NCI-H1694 (cell line): ENCODE measurements around the gene TLDC2.
"Not testable (repeated sequence)": the region's sequence is repeated elsewhere in the genome, so short reads cannot be mapped to it uniquely, and the experiment has no call there.

ENCODE experiments used
- DNase-seq: peaks from one replicate; lab custom pipeline; 2025; lab: John Stamatoyannopoulos, UW

TLDC2 gene

GRCh38 chr20:36871640-36872570 is 4.0 kb upstream of the TLDC2 start:
- no peak for DNase-seq

DNA sequence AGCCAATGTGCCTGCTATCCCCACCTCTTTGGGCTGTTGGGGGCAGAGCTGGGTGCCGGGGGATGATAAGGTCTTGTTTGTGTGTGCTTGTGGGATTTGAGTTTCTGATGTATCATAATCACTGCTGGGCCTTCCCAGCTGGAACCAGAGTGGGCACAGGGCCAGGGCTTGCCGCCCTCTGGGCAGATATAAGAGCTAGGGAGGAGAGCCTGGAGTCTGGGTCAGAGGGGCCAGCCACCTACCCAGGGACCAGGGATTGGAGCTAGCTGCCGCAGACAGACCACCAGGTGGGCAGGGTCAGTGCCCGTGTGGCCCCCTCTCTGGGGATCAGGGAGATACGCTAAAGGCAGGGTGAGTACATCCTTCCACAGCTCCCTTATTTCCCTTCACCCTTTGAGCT is 3.1 kb upstream of the TLDC2 start:
- DNase-seq = no peak

DNA sequence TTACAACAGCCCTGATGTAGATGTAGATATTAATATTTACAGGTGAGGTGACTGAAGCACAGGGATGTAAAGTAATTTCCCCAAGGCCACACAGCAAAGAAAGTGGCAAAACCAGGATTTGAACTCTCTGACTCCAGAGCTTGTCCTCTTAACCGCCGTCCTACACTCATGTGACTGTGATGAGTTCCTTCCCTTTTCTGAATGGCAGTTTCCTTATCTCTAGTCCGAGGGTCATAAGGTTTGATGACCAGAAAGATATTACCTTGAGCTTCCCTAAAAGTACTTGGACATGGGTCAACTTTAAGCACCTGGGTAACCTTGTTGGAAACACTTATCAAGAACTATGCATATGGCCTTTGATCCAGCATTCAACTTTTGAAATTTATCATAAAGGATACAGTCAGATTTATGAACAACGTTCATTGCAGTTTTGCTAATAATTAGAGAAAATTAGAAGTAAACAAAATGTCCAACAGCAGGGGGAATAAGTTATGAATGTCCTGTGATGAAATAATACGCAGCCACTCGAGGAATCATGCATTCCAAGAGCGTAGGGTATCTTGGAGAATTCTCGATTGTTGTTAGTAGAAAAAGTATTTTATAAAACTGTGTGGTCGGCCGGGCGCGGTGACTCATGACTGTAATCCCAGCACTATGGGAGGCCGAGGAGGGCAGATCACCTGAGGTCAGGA is 2.3 kb upstream of the TLDC2 start:
- no peak for DNase-seq

DNA sequence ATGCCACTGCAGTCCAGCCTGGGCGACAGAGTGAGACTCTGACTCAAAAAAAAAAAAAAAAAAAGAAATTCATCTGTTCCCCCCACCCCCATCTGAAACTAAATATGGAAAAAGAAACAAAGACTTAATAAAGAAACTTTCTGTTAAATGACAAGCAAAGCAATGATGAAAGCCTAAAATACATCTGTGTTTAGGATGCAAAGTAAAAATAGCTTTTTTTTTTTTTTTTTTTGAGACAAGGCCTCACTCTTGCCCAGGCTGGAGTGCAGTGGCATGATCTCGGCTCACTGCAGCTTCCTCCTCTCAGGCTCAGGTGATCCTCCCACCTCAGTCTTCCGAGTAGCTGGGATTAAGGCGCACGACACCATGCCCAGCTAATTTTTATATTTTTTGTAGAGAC is 845 bp upstream of the TLDC2 start:
- DNase-seq = not testable (repeated sequence)

DNA sequence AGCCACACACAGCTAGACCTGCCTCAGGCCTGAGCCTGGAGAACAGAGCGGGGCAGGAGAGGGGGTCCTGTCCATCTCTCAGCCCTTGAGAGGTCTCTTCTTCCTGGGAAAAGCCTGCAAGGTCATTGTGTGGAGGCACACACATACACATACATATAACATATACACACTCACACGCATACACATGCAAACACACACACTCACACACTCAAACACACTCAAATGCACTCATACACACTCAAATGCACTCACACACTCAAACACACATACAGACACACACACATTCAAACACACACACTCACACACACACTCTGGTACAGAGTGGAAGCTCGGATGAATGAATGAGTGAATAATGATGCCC is 515 bp downstream of the TLDC2 start:
- no peak for DNase-seq

DNA sequence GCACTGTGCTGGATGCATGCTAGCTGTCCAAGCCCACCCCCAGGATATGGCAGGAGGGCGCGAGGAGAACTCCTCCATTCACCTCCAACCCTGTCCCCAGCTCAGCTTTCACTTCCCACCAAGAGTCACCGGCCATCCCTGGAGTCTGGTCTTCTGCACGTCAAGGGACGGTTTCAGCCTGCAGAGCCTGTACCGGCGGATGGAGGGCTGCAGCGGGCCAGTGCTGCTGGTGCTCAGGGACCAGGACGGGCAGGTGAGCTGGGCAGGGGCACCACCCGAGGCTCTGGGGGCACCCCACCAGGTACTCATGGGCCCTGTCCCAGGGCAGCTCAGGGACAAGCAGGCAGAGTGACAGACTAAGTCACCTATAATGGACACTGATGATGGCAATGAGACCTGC is 3.0 kb downstream of the TLDC2 start:
- no peak for DNase-seq

- no peak for DNase-seq
These were observed 4.9 kb downstream of the TLDC2 start for GRCh38 chr20:36880741-36881250.

- no peak for DNase-seq
These were observed 5.4 kb downstream of the TLDC2 start for GRCh38 chr20:36881331-36881730.

DNA sequence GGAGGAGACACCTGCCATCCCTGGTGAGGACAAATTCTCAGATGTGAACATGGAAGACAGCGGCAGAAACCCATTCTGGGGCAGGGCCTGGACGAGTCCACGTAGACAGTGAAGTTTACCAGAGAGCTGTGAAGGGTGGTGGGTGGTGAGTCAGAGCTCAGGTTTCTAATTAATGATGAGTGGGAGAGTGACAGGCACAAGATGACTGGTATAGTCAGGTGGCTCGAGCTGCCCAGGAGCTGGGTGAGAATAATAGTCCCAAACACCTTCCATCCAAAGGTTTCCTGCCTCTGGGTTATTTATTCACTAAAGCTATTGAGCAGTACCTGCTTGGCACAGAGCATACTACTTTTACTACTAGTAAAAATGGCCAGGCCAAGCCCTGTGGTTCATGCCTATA is 6.0 kb downstream of the TLDC2 start:
- DNase-seq = no peak

DNA sequence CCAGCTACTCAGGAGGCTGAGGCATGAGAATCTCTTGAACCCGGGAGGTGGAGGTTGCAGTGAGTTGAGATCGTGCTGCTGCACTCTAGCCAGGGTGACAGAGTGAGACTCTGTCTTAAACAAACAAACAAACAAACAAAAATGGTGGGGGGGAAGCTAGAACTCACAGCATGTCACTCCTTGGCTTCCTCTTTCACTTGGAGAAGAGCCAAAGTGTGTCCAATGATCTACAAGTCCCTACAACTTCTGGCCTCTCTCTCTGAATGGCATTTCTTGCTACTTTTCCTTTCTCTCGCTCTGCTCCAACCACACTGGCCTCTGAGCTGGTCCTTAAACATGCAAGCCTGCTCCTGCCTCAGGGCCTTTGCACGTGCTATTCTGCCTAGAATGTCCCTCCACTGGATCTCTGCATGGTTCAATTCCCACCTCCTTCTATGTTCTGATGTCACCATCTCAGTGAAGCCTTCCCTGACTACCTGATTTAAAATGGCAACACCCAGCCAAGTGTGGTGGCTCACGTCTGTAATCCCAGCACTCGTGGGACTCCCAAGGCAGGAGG is 8.1 kb downstream of the TLDC2 start:
- no peak for DNase-seq

- DNase-seq = no peak
These were observed 9.4 kb downstream of the TLDC2 start for GRCh38 chr20:36885356-36885755.

DNA sequence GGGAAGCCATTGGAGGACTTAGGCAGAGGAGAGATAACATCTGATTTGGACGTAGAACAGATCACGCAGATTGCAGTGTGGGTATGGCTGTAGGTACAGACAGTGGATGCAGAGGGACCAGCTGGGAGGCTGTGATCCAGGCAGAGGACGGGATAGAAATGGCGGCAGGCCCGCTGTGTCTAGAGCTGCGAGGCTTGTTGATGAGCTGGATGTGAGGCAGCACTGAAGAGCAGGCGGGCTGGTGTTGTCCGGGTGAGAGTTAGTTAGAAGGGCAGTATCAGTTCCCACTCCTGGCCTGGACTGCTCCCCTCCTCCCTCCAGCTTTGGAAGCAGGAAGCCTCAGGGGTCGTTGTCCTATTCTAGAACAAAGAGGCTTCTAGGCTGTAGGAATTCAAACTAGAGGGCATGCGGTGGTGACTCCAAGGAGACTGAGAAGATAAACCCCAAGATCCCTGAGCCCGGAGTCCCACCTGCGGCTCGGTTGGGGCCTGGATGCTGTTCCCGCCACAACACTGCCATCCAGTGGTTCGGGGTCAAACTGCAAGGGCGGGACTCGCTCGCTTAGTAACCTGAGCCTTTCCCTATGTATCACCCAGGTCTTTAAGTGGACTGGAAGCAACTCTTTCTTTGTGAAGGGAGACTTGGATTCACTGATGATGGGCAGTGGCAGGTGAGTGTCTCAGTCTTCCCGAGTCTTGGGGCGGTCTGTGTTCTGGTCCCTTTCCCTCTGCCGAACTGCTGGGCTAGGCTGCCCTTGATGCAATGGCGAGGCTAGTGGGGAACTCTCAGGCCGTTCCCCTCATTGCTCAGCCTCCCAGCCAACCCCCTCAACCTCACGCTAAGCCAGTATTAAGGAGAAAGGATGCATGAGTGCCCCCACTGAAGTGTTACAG is 11.2 kb downstream of the TLDC2 start:
- peak; percentile 66 for DNase-seq

DNA sequence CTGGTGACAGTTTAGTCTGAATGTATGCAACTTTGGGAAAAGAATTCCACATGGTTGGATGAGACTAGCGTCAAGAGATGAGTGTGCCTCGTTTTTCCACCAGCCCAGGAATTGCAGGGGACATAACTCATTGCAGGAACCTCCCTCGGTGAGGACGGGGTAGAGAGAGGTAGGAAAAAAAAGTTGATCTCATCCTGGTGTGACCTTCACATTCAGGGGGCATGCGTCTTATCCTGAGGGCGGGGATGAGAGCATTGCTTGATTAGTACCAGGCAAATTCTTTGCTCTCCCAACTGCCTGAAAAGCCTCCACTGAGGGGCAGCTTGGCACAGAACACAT is 11.8 kb downstream of the TLDC2 start:
- DNase-seq = no peak

DNA sequence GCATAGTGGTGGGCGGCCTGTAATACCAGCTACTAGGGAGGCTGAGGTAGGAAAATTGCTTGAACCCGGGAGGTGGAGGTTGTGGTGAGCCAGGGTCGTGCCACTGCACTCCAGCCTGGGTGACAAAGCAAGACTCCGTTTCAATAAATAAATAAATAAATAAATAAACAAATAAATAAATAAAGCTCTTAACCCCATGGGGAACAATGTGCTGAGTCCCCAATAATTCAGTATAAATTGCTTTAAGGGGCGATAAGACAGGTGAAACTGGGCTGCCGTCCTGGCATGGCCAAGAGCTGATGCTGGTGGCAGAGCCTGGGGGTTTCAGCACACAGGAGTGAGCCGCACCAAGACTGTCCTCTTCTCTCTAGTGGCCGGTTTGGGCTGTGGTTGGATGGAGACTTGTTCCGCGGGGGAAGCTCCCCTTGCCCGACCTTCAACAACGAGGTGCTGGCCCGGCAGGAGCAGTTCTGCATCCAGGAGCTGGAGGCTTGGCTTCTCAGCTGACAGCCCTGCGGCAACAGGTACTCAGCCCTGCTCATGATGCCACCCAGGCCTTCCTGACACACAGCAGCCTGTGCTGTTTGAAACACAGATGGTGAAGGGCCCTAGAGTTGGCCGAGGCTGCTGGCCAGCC is 13.1 kb downstream of the TLDC2 start:
- DNase-seq = no peak

DNA sequence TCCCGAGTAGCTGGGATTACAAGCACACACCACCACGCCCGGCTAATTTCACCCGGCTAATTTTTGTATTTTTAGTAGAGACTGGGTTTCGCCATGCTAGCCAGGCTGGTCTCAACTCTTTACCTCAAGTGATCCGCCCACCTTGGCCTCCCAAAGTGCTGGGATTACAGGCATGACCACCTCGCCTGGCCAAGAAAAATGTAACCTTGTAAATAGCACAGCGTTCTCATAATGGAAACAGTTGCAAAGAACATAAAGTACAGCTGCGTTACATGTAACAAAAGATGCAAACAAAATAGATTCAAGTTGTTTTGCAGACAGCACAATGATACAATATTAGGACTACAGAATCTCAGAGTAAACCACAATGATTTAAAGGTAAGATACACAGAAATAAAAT is 14.6 kb downstream of the TLDC2 start:
- DNase-seq = no peak

- DNase-seq = no peak
These were observed 15.3 kb downstream of the TLDC2 start for GRCh38 chr20:36891211-36891610.

GRCh38 chr20:36893801-36894200 is 17.9 kb downstream of the TLDC2 start:
- DNase-seq = no peak

- no peak for DNase-seq
These were observed 19.1 kb downstream of the TLDC2 start for GRCh38 chr20:36895036-36895435.

DNA sequence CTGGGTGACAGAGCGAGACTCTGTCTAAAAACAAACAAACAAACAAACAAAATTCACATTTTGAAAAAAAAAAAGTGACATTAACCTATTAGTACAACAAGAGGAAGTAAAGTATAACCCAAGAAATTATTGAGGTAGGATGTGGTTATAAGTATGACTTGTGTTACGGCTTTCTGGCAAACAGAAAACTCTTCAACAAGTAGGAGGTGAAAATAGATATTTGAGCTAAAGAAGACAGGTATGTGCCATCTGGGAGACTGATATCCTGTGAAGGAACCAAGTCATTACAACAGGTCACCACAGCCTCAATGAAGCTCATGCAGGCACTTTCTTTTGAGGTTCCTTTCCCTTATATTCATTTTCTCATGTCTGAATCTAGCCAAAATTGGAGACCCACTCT is 28.8 kb downstream of the TLDC2 start:
- DNase-seq = no peak

GRCh38 chr20:36905566-36905965 is 29.6 kb downstream of the TLDC2 start:
- not testable (repeated sequence) for DNase-seq

- DNase-seq = not testable (repeated sequence)
These were observed 30.1 kb downstream of the TLDC2 start for GRCh38 chr20:36906086-36906485.

DNA sequence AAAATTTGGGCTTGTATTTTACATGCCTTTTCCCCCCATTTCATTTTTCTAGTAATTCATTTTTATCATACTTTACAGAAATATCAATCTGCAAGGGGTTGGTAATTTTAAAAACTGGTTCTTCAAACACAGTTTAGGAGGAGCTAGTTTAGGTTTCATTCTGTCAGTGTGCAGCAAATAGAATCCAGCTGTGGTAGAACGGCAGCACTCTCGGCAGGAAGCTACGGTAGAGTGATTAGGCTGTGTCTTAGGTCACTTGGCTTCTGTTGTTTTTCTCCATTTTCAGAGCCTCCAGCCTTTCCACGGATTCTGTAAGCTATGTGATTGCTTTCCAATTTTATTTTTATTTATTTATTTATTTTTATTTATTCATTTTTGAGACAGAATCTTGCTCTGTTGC is 32.7 kb downstream of the TLDC2 start:
- DNase-seq = no peak
